ENCODE results near the gene NKPD1. TPM values are rescaled to one million over a fixed set of nuclear protein-coding genes. Genes with fewer than 3 reads are reported as not detected.

The NKPD1 gene
- total and polyA plus RNA-seq, 9 of the 15 experiments (the other 6 are each of a cell fraction or from before 2014, with no cell fraction given), result 0.03 to 0.09 (median 0.04) TPM; not detected in 5

DNA sequence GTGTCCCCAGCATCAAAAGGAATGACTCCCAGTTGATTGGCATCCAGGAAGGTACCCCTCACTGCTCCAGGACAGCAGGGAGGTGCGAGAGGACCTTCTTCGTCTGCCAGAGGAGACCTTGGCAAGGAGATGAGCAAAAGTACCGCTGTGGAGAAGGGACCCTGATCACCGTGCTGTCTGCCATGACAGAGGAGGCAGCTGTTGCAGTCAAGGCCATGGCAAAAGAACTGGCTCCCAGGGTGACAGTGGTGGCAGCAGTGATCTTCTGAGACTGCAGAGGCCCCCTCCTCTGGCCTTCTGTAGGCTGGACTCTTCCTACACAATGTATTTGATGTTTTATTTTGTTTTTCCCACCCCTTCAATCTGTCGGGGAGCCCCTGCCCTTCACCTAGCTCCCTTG is 32.0 kb downstream of the NKPD1 start (continued):
- TF ChIP-seq, protein P1, sequence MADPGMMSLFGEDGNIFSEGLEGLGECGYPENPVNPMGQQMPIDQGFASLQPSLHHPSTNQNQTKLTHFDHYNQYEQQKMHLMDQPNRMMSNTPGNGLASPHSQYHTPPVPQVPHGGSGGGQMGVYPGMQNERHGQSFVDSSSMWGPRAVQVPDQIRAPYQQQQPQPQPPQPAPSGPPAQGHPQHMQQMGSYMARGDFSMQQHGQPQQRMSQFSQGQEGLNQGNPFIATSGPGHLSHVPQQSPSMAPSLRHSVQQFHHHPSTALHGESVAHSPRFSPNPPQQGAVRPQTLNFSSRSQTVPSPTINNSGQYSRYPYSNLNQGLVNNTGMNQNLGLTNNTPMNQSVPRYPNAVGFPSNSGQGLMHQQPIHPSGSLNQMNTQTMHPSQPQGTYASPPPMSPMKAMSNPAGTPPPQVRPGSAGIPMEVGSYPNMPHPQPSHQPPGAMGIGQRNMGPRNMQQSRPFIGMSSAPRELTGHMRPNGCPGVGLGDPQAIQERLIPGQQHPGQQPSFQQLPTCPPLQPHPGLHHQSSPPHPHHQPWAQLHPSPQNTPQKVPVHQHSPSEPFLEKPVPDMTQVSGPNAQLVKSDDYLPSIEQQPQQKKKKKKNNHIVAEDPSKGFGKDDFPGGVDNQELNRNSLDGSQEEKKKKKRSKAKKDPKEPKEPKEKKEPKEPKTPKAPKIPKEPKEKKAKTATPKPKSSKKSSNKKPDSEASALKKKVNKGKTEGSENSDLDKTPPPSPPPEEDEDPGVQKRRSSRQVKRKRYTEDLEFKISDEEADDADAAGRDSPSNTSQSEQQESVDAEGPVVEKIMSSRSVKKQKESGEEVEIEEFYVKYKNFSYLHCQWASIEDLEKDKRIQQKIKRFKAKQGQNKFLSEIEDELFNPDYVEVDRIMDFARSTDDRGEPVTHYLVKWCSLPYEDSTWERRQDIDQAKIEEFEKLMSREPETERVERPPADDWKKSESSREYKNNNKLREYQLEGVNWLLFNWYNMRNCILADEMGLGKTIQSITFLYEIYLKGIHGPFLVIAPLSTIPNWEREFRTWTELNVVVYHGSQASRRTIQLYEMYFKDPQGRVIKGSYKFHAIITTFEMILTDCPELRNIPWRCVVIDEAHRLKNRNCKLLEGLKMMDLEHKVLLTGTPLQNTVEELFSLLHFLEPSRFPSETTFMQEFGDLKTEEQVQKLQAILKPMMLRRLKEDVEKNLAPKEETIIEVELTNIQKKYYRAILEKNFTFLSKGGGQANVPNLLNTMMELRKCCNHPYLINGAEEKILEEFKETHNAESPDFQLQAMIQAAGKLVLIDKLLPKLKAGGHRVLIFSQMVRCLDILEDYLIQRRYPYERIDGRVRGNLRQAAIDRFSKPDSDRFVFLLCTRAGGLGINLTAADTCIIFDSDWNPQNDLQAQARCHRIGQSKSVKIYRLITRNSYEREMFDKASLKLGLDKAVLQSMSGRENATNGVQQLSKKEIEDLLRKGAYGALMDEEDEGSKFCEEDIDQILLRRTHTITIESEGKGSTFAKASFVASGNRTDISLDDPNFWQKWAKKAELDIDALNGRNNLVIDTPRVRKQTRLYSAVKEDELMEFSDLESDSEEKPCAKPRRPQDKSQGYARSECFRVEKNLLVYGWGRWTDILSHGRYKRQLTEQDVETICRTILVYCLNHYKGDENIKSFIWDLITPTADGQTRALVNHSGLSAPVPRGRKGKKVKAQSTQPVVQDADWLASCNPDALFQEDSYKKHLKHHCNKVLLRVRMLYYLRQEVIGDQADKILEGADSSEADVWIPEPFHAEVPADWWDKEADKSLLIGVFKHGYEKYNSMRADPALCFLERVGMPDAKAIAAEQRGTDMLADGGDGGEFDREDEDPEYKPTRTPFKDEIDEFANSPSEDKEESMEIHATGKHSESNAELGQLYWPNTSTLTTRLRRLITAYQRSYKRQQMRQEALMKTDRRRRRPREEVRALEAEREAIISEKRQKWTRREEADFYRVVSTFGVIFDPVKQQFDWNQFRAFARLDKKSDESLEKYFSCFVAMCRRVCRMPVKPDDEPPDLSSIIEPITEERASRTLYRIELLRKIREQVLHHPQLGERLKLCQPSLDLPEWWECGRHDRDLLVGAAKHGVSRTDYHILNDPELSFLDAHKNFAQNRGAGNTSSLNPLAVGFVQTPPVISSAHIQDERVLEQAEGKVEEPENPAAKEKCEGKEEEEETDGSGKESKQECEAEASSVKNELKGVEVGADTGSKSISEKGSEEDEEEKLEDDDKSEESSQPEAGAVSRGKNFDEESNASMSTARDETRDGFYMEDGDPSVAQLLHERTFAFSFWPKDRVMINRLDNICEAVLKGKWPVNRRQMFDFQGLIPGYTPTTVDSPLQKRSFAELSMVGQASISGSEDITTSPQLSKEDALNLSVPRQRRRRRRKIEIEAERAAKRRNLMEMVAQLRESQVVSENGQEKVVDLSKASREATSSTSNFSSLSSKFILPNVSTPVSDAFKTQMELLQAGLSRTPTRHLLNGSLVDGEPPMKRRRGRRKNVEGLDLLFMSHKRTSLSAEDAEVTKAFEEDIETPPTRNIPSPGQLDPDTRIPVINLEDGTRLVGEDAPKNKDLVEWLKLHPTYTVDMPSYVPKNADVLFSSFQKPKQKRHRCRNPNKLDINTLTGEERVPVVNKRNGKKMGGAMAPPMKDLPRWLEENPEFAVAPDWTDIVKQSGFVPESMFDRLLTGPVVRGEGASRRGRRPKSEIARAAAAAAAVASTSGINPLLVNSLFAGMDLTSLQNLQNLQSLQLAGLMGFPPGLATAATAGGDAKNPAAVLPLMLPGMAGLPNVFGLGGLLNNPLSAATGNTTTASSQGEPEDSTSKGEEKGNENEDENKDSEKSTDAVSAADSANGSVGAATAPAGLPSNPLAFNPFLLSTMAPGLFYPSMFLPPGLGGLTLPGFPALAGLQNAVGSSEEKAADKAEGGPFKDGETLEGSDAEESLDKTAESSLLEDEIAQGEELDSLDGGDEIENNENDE (IDR thresholded peaks at IDR 0.05; ENCODE audit: low read depth, low read length), result no peak
- TF ChIP-seq ATF7 (IDR thresholded peaks at IDR 0.05) (no peak), IRF2 (CRISPR knock-in tag; IDR thresholded peaks at IDR 0.05) (no peak), KHSRP (IDR thresholded peaks at IDR 0.05) (no peak), SUPT5H (IDR thresholded peaks at IDR 0.05) (no peak), NCOA6 (IDR thresholded peaks at IDR 0.05) (no peak), NUFIP1 (IDR thresholded peaks at IDR 0.05; ENCODE audit: partially characterized antibody) (no peak), ZNF212 (CRISPR knock-in tag; IDR thresholded peaks at IDR 0.05) (no peak), RBM39 (optimal IDR thresholded peaks at IDR 0.05; ENCODE audit: low read depth, low read length) (no peak), ZNF41 (CRISPR knock-in tag; conservative IDR thresholded peaks at IDR 0.05) (no peak), ZNF766 (CRISPR knock-in tag; conservative IDR thresholded peaks at IDR 0.05) (no peak)
- TF ChIP-seq, protein P2, sequence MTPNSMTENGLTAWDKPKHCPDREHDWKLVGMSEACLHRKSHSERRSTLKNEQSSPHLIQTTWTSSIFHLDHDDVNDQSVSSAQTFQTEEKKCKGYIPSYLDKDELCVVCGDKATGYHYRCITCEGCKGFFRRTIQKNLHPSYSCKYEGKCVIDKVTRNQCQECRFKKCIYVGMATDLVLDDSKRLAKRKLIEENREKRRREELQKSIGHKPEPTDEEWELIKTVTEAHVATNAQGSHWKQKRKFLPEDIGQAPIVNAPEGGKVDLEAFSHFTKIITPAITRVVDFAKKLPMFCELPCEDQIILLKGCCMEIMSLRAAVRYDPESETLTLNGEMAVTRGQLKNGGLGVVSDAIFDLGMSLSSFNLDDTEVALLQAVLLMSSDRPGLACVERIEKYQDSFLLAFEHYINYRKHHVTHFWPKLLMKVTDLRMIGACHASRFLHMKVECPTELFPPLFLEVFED (CRISPR knock-in tag; conservative IDR thresholded peaks at IDR 0.05), result no peak

Data from K562 (cell line).